Measurements from ENCODE around the gene CNTN4.

CNTN4 gene

DNA sequence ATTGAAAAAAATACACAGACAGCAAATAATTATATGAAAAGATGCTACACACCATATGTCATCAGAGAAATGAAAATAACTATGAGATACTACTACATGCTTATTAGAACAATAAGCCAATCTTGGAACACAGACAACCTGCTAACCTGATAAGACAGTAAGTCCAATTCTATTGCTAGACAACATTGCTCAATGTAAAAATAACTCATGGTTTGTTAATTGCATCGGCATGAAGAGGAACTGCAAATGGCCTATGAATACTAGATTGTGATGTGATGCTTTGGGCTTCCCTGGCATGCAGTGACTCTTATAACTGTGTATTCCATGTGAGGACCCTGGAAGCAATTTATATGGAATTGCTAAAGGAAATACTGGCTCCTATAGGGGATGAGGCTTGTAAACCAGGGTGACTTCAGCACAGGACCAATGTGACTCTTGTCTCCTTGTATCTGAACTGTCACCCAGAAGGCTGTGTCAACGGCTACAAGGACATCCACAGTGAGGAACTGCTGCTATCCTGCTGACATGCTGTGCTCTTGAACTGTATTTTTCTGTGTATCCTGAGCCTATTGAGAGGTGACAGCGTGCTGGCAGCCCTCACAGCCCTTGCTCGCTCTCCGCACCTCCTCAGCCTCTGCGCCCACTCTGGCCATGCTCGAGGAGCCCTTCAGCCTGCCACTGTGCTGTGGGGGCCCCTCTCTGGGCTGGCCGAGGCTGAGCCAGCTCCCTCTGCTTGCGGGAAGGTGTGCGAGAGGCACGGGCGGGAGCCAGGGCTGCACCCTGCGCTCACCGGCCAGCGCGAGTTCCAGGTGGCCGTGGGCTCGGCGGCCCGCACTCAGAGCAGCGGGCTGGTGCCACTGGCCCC lies 385.7 kb downstream of the CNTN4 start:
- H3K27ac ChIP-seq (ENCODE audit: low read length), result no peak overlapping the region
- no peaks in the 10 kb centered on the region for H3K4me1 ChIP-seq (ENCODE audit: control insufficient read depth in 1 of 2, insufficient read depth in 2 of 2, low read length in 2 of 2)
- no peaks in the 10 kb centered on the region for H3K27me3 ChIP-seq (ENCODE audit: low read depth, low read length)
- no peak overlapping the region for H3K4me3 ChIP-seq (ENCODE audit: low read depth in 1 of 2, low read length in 2 of 2)
- H3K36me3 ChIP-seq (ENCODE audit: control insufficient read depth in 1 of 2, insufficient read depth in 2 of 2, low read length in 2 of 2), result no peaks in the 10 kb centered on the region
- H3K9me3 ChIP-seq (ENCODE audit: control insufficient read depth in 1 of 2, low read length in 2 of 2), result peaks cover 0 to 3% of the 10 kb centered on the region in 2 donors

DNA sequence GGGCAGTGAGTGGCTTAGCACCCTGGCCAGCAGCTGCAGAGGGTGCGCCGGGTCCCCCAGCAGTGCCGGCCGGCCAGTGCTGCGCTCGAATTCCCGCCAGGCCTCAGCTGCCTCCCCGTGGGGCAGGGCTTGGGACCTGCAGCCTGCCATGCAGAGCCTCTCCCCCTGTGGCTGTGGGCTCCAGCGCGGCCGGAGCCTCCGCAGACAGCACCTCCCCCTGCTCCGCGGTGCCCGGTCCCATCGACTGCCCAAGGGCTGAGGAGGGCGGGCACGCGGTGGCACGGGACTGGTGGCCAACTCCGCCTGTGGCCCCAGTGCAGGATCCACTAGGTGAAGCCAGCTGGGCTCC lies 386.3 kb downstream of the CNTN4 start:
- no peaks in the 10 kb centered on the region for H3K4me1 ChIP-seq (ENCODE audit: control insufficient read depth in 1 of 2, insufficient read depth in 2 of 2, low read length in 2 of 2)
- H3K36me3 ChIP-seq (ENCODE audit: control insufficient read depth in 1 of 2, insufficient read depth in 2 of 2, low read length in 2 of 2), result no peaks in the 10 kb centered on the region
- H3K27ac ChIP-seq (ENCODE audit: low read length), result no peak overlapping the region
- H3K27me3 ChIP-seq (ENCODE audit: low read depth, low read length), result no peaks in the 10 kb centered on the region
- H3K9me3 ChIP-seq (ENCODE audit: control insufficient read depth in 1 of 2, low read length in 2 of 2), result peaks cover 0 to 3% of the 10 kb centered on the region in 2 donors
- H3K4me3 ChIP-seq (ENCODE audit: low read depth in 1 of 2, low read length in 2 of 2), result no peak overlapping the region

DNA sequence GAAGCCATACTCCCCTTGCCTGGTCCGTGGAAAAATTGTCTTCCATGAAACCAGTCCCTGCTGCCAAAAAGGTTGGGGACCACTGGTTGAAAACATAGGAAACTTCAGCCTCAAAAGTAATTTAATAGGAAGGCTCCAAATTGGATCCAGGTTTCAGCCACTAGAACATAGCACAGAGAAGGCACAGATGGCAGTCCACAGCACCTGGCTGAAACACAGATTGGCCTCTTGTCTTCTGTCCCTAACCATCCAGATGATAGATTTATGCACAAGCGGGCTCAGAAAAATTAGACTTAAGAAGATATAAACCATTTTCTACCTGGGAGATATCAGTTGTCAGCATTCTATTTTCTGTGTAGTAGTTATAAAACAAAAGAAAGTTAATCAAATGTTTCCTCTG lies 397.1 kb downstream of the CNTN4 start:
- Histone ChIP-seq H3K27ac (ENCODE audit: low read length) (no peak overlapping the region), H3K27me3 (ENCODE audit: low read depth, low read length) (no peaks in the 10 kb centered on the region), H3K9me3 (ENCODE audit: control insufficient read depth in 1 of 2, low read length in 2 of 2) (no peaks in the 10 kb centered on the region), H3K36me3 (ENCODE audit: control insufficient read depth in 1 of 2, insufficient read depth in 2 of 2, low read length in 2 of 2) (no peaks in the 10 kb centered on the region), H3K4me3 (ENCODE audit: low read depth in 1 of 2, low read length in 2 of 2) (no peak overlapping the region), H3K4me1 (ENCODE audit: control insufficient read depth in 1 of 2, insufficient read depth in 2 of 2, low read length in 2 of 2) (no peaks in the 10 kb centered on the region)

DNA sequence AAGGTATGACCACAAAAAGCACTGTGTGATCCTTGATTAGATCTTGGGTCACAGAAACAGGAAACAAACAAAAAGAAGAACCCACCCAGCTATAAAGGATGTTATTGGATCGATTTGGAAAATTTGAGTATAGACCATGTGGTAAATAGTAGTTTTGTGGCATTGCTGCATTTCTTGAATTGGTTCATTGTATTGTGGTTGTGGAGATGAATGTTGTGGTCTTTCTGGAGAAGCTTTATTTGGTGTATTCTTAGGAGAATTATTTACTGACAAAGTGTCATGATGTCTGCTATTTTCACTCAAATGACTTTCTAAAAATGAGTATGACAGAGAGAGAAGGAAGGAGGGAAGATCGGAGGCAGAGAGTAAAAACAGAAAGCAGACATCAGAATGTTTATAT lies 406.2 kb downstream of the CNTN4 start:
- H3K4me3 ChIP-seq (ENCODE audit: low read depth in 1 of 2, low read length in 2 of 2), result no peak overlapping the region
- H3K36me3 ChIP-seq (ENCODE audit: control insufficient read depth in 1 of 2, insufficient read depth in 2 of 2, low read length in 2 of 2), result no peaks in the 10 kb centered on the region
- H3K9me3 ChIP-seq (ENCODE audit: control insufficient read depth in 1 of 2, low read length in 2 of 2), result no peaks in the 10 kb centered on the region
- no peaks in the 10 kb centered on the region for H3K4me1 ChIP-seq (ENCODE audit: control insufficient read depth in 1 of 2, insufficient read depth in 2 of 2, low read length in 2 of 2)
- H3K27me3 ChIP-seq (ENCODE audit: low read depth, low read length), result no peaks in the 10 kb centered on the region
- no peak overlapping the region for H3K27ac ChIP-seq (ENCODE audit: low read length)

DNA sequence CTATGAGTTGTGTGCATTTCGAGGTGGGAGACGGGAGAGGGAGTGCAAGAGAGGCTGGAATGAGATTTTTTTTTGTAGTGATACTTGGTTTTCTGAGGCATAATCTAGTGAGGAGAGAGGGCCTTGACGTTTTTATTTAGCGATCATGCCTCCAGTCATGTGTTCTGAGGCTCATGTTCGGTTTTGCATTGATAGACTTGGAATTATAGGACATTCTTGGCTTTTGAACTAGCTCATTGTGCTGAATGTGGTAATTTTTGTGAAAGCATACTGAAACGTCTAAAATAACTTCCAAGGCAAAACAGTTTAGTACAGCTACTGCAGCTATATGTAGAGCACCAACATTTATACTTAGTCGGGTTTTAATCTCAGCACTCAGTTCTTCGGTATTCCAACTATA lies 408.1 kb downstream of the CNTN4 start:
- H3K9me3 ChIP-seq (ENCODE audit: control insufficient read depth in 1 of 2, low read length in 2 of 2), result no peaks in the 10 kb centered on the region
- H3K27ac ChIP-seq (ENCODE audit: low read length), result no peak overlapping the region
- no peaks in the 10 kb centered on the region for H3K4me1 ChIP-seq (ENCODE audit: control insufficient read depth in 1 of 2, insufficient read depth in 2 of 2, low read length in 2 of 2)
- H3K4me3 ChIP-seq (ENCODE audit: low read depth in 1 of 2, low read length in 2 of 2), result no peak overlapping the region
- H3K36me3 ChIP-seq (ENCODE audit: control insufficient read depth in 1 of 2, insufficient read depth in 2 of 2, low read length in 2 of 2), result no peaks in the 10 kb centered on the region
- H3K27me3 ChIP-seq (ENCODE audit: low read depth, low read length), result no peaks in the 10 kb centered on the region

DNA sequence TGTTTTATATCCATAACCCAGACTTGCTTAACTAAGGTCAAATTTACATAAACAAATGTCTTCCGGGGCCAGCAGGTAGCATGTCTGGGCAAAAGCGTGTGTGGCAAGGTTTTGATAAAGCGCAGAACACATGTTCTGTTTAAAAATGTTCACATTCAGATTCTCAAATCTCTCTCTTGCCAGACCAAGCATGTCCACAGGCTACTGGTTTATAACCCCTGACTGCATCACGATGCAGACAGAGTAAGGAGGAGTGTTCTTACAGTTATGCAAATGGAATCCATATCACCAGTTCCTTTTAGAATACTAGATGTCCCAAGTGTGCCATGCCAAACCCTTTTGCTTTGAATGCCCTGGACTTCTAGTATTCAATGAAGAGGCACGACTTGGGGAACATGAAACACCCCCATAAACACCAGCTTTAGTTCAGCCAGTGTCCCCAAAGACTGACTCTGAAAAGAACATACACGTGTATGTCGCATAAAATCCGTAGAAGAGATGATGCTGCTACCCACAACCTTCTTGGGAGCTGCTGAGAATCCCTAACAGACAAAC lies 412.0 kb downstream of the CNTN4 start:
- Histone ChIP-seq H3K9me3 (ENCODE audit: control insufficient read depth in 1 of 2, low read length in 2 of 2) (no peaks in the 10 kb centered on the region), H3K4me3 (ENCODE audit: low read depth in 1 of 2, low read length in 2 of 2) (peak overlapping the region in 1 of 2 donors; percentile 10), H3K27me3 (ENCODE audit: low read depth, low read length) (no peaks in the 10 kb centered on the region), H3K4me1 (ENCODE audit: control insufficient read depth in 1 of 2, insufficient read depth in 2 of 2, low read length in 2 of 2) (no peaks in the 10 kb centered on the region), H3K36me3 (ENCODE audit: control insufficient read depth in 1 of 2, insufficient read depth in 2 of 2, low read length in 2 of 2) (no peaks in the 10 kb centered on the region), H3K27ac (ENCODE audit: low read length) (no peak overlapping the region)

DNA sequence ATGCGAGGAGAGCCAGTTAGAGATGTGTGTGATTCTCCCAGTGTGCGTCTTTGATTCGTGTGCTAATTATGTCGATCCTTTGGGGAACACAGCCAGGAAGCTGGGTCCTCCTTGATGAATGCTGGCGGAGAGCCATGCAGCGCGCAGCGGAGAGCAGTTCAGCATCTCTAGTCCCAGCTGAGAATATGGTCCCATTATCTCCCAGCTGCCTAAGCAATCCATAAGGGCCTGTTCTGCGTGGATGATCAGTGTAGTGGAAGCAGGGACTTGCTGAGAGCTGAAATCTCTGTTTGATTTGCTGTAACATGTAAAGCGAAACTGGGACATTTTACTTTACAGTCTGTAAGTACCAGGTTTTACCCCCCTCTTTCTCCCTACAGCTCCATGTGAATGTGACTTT lies 412.7 kb downstream of the CNTN4 start:
- peak overlapping the region; percentile 10 to 37 for H3K4me3 ChIP-seq (ENCODE audit: low read depth in 1 of 2, low read length in 2 of 2)
- H3K9me3 ChIP-seq (ENCODE audit: control insufficient read depth in 1 of 2, low read length in 2 of 2), result no peaks in the 10 kb centered on the region
- H3K27ac ChIP-seq (ENCODE audit: low read length), result no peak overlapping the region
- no peaks in the 10 kb centered on the region for H3K4me1 ChIP-seq (ENCODE audit: control insufficient read depth in 1 of 2, insufficient read depth in 2 of 2, low read length in 2 of 2)
- no peaks in the 10 kb centered on the region for H3K27me3 ChIP-seq (ENCODE audit: low read depth, low read length)
- H3K36me3 ChIP-seq (ENCODE audit: control insufficient read depth in 1 of 2, insufficient read depth in 2 of 2, low read length in 2 of 2), result no peaks in the 10 kb centered on the region

DNA sequence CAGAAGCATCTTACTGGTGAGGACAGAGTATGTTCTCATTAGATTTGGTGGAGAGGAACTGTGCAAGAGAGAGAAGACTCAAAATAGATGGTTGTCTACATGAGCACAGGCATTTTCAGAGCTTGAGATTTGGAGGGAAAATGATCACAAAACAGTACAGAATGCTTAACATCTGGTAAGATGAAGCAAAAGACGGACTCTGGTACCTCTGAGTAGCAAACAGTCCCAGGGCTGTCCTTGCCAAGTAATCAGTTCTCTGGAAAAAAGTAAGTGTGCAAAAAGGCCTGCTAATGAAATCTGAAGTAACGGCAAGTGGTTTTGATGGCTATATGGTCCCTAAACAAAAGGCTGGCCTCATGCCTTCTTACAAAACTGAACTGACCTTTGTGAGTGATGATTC lies 414.2 kb downstream of the CNTN4 start:
- H3K27me3 ChIP-seq (ENCODE audit: low read depth, low read length), result no peaks in the 10 kb centered on the region
- H3K9me3 ChIP-seq (ENCODE audit: control insufficient read depth in 1 of 2, low read length in 2 of 2), result no peaks in the 10 kb centered on the region
- H3K4me3 ChIP-seq (ENCODE audit: low read depth in 1 of 2, low read length in 2 of 2), result no peak overlapping the region
- H3K27ac ChIP-seq (ENCODE audit: low read length), result no peak overlapping the region
- H3K4me1 ChIP-seq (ENCODE audit: control insufficient read depth in 1 of 2, insufficient read depth in 2 of 2, low read length in 2 of 2), result no peaks in the 10 kb centered on the region
- no peaks in the 10 kb centered on the region for H3K36me3 ChIP-seq (ENCODE audit: control insufficient read depth in 1 of 2, insufficient read depth in 2 of 2, low read length in 2 of 2)

DNA sequence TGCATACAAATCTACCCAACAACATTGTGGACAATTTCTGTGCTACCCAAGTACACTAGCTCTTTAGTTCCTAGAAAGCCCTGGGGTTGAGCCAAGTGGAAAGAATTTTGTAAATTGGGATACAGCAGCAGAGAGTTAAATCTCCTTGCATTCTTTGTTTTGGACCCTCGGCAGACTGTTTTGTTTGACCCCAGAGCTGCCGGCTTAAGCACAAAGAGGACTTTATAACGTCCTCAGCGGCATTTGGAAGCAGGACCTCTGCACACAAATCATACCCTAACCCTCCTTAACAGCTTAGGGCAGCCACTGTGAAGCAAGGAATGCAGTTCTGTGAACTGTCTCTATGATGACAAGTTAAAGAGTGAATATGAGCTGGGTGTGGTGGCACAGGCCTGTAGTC lies 415.3 kb downstream of the CNTN4 start:
- H3K4me1 ChIP-seq (ENCODE audit: control insufficient read depth in 1 of 2, insufficient read depth in 2 of 2, low read length in 2 of 2), result no peaks in the 10 kb centered on the region
- H3K9me3 ChIP-seq (ENCODE audit: control insufficient read depth in 1 of 2, low read length in 2 of 2), result no peaks in the 10 kb centered on the region
- H3K27ac ChIP-seq (ENCODE audit: low read length), result no peak overlapping the region
- no peaks in the 10 kb centered on the region for H3K36me3 ChIP-seq (ENCODE audit: control insufficient read depth in 1 of 2, insufficient read depth in 2 of 2, low read length in 2 of 2)
- H3K4me3 ChIP-seq (ENCODE audit: low read depth in 1 of 2, low read length in 2 of 2), result no peak overlapping the region
- no peaks in the 10 kb centered on the region for H3K27me3 ChIP-seq (ENCODE audit: low read depth, low read length)

DNA sequence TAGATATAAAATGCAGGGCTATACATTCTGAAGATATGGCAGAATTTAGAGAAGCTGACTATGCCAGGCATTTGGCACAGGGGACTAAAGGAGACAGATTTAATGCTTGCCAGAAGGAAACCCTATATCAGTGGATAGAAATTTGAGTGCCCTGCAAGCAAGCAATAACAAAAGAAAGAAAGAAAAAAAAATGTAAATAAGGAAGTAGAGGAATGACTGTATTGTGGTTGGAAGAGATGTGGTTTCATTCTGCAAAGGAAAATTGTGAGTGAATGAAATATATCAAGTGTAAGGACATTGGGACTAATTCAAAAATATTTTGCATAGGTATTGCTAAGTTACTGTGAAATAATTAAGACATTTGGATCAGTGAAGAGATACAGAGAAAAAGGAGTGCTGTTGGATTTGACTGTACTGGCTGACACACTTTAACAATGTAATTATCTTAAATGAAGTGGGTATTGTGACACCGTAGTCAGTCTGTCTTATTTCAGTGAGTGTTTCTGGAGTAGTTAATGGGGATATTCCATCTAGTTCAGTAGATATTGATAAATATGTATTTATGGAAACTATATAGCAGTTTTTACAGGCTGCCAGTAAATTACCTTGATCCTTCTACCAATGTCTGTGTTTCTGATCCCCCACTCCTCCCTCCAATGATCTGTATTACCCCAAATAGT lies 418.2 kb downstream of the CNTN4 start:
- Histone ChIP-seq H3K27me3 (ENCODE audit: low read depth, low read length) (no peaks in the 10 kb centered on the region), H3K9me3 (ENCODE audit: control insufficient read depth in 1 of 2, low read length in 2 of 2) (no peaks in the 10 kb centered on the region), H3K27ac (ENCODE audit: low read length) (no peak overlapping the region), H3K4me1 (ENCODE audit: control insufficient read depth in 1 of 2, insufficient read depth in 2 of 2, low read length in 2 of 2) (no peaks in the 10 kb centered on the region), H3K4me3 (ENCODE audit: low read depth in 1 of 2, low read length in 2 of 2) (no peak overlapping the region), H3K36me3 (ENCODE audit: control insufficient read depth in 1 of 2, insufficient read depth in 2 of 2, low read length in 2 of 2) (no peaks in the 10 kb centered on the region)

DNA sequence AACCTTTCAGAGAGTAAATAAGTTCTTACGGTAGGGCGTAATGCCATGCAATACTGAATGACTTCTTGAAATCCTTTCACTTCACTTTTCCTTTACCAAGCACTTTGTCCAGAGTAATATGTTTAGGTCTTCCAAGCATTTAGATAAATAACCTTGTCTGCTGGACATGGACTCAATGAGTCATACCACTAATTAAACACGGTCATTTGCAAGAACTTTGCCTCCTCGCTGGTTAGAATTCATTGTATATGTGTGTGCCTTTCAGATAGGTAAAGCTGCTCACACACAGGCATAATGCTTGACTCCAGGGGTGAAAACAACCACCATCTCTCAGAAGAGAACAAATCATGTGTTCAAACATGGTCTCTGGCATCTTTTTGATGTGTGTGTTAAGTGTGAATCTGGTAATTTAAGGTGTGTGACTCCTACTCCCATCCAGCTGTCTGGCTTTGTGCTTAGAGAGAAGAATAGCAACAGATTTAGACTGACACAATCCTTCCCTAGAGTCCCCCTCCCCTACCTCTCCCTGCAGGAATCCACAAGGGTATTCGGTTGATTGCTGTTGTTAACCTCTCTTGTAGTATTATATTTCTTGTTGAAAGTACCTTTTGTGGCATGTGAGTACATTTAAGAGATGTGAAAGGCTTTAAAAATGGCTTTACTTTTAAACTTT lies 419.0 kb downstream of the CNTN4 start:
- H3K27ac ChIP-seq (ENCODE audit: low read length), result no peak overlapping the region
- H3K9me3 ChIP-seq (ENCODE audit: control insufficient read depth in 1 of 2, low read length in 2 of 2), result no peaks in the 10 kb centered on the region
- H3K36me3 ChIP-seq (ENCODE audit: control insufficient read depth in 1 of 2, insufficient read depth in 2 of 2, low read length in 2 of 2), result no peaks in the 10 kb centered on the region
- H3K27me3 ChIP-seq (ENCODE audit: low read depth, low read length), result no peaks in the 10 kb centered on the region
- H3K4me1 ChIP-seq (ENCODE audit: control insufficient read depth in 1 of 2, insufficient read depth in 2 of 2, low read length in 2 of 2), result no peaks in the 10 kb centered on the region
- no peak overlapping the region for H3K4me3 ChIP-seq (ENCODE audit: low read depth in 1 of 2, low read length in 2 of 2)
